Body of pancreas (tissue), 4 donors: ENCODE results near the gene MPV17L2. TPM values are rescaled to one million over a fixed set of nuclear protein-coding genes. Genes with fewer than 3 reads are reported as not detected.

Experiments used
- ATAC-seq: fragments of 150-250 bp; one replicate; pipeline ENCODE4 v1.9.1; 2016
- DNase-seq, 4 donors: peaks; one replicate each; pipeline ENCODE4 v3.0.0-alpha.2; 2019
- H3K27ac ChIP-seq, 4 donors: fragments of 200-600 bp; sonication (generic); 1 replicate in 3 of 4; 2 replicates in 1 of 4; pipeline versions ENCODE4 v1.5.1 to v1.6.1; 2016 to 2019; ENCODE audit warnings: mild to moderate bottlenecking in 1 of 4, mixed read lengths in 1 of 4, moderate library complexity in 1 of 4
- H3K27me3 ChIP-seq, 2 donors: fragments of 200-600 bp; sonication (generic); one replicate each; pipeline ENCODE4 v1.6.0; 2016; ENCODE audit warnings: mild to moderate bottlenecking in 1 of 2
- H3K36me3 ChIP-seq, 2 donors: fragments of 200-600 bp; sonication (generic); replicated peaks in 1 of 2; 2 replicates each; pipeline ENCODE4 v1.5.1; 2016; ENCODE audit warnings: low read depth in 2 of 2; ENCODE audit not compliant: insufficient read depth in 1 of 2
- H3K4me1 ChIP-seq: fragments of 200-600 bp; sonication (generic); one replicate; pipeline ENCODE4 v1.6.0; 2016
- H3K4me3 ChIP-seq, 2 donors: fragments of 200-600 bp; sonication (generic); 1 replicate in 1 of 2; 2 replicates in 1 of 2; pipeline ENCODE4 v1.5.1; 2016 to 2019
- H3K9me3 ChIP-seq, 3 donors: fragments of 200-600 bp; sonication (generic); 1 replicate in 2 of 3; 2 replicates in 1 of 3; pipeline ENCODE4 v1.5.1; 2016
- CTCF ChIP-seq, 7 experiments: fragments of 450-650 bp in 4 of 7; fragments of 200-600 bp in 3 of 7; sonication (generic) in 3 of 7; IDR thresholded peaks; one replicate each; pipeline ENCODE4 v1.5.1; 2016 to 2019; ENCODE audit warnings: antibody characterized with exemption in 7 of 7
- POLR2A ChIP-seq, 3 donors: fragments of 450-650 bp; IDR thresholded peaks; one replicate each; pipeline ENCODE4 v1.6.1; 2016; ENCODE audit warnings: antibody characterized with exemption in 3 of 3, mild to moderate bottlenecking in 2 of 3
- WGBS, 2 donors: methylation state at CpG; one replicate each; pipeline ENCODE4 v1.1.5; 2017; 5-methylcytosine and 5-hydroxymethylcytosine counted together
- intact Hi-C: fragments of 100-400 bp; cut with DNase I; formaldehyde crosslinking; loops from one replicate; pipeline ENCODE4 v1.15.1; 2023
- total RNA-seq, 2 donors: library from RNA; depleted of rRNA; stranded (reverse); fragments of >200 nt; gene quantifications; one replicate each; pipeline ENCODE4 v1.1.0, GENCODE V29; 2016

MPV17L2 gene
- total RNA-seq, 2 donors from 2014 or later, result 3.4 to 5.6 TPM

GRCh38 chr19:18183529-18183928 is 9.5 kb upstream of the MPV17L2 start:
- no peaks in the 10 kb centered on the region for H3K27me3 ChIP-seq
- no peaks in the 10 kb centered on the region for H3K36me3 ChIP-seq
- H3K4me3 ChIP-seq, result no peak overlapping the region
- DNase-seq (no peak), ATAC-seq (no peak)
- H3K4me1 ChIP-seq, result no peaks in the 10 kb centered on the region
- H3K9me3 ChIP-seq, result no peaks in the 10 kb centered on the region
- no peak overlapping the region for H3K27ac ChIP-seq
- intact Hi-C loops, result no loop called here
- TF ChIP-seq POLR2A (IDR thresholded peaks at IDR 0.05), result no peak
- TF ChIP-seq CTCF (IDR thresholded peaks at IDR 0.05), result no peak

GRCh38 chr19:18185538-18185937 is 7.5 kb upstream of the MPV17L2 start:
- 66 to 75% methylated on average over 6 of the region's 6 CpGs for WGBS, 2 donors
- H3K27me3 ChIP-seq, result no peaks in the 10 kb centered on the region
- no peaks in the 10 kb centered on the region for H3K36me3 ChIP-seq
- ATAC-seq (no peak), DNase-seq (no peak)
- H3K27ac ChIP-seq, result no peak overlapping the region
- H3K4me3 ChIP-seq, result no peak overlapping the region
- no peaks in the 10 kb centered on the region for H3K4me1 ChIP-seq
- H3K9me3 ChIP-seq, result no peaks in the 10 kb centered on the region
- intact Hi-C loops, result no loop called here
- TF ChIP-seq CTCF (IDR thresholded peaks at IDR 0.05) (no peak), POLR2A (IDR thresholded peaks at IDR 0.05) (no peak)

- intact Hi-C loops, result no loop called here
- DNase-seq, result no peak
- ATAC-seq, result no peak
- H3K4me3 ChIP-seq, result no peak overlapping the region
- 84 to 85% methylated on average over 4 of the region's 4 CpGs for WGBS, 2 donors
- TF ChIP-seq POLR2A (IDR thresholded peaks at IDR 0.05) (no peak), CTCF (IDR thresholded peaks at IDR 0.05) (no peak)
- H3K36me3 ChIP-seq, result no peaks in the 10 kb centered on the region
- peaks cover 15% of the 10 kb centered on the region for H3K4me1 ChIP-seq
- no peaks in the 10 kb centered on the region for H3K27me3 ChIP-seq
- H3K27ac ChIP-seq, result no peak overlapping the region
- H3K9me3 ChIP-seq, result no peaks in the 10 kb centered on the region
Observed at GRCh38 chr19:18190278-18190677, 2.7 kb upstream of the MPV17L2 start.

- intact Hi-C loops, result no loop called here
- no peak for DNase-seq
- H3K36me3 ChIP-seq, result no peaks in the 10 kb centered on the region
- peak overlapping the region; percentile 76 to 97 (median 92) for H3K27ac ChIP-seq
- H3K4me1 ChIP-seq, result peaks cover 15% of the 10 kb centered on the region
- 65 to 68% methylated on average over 5 of the region's 5 CpGs for WGBS, 2 donors
- H3K4me3 ChIP-seq, result peak overlapping the region in 1 of 2 donors; percentile 13
- H3K27me3 ChIP-seq, result no peaks in the 10 kb centered on the region
- TF ChIP-seq POLR2A (IDR thresholded peaks at IDR 0.05) (no peak), CTCF (IDR thresholded peaks at IDR 0.05) (no peak)
- no peaks in the 10 kb centered on the region for H3K9me3 ChIP-seq
- ATAC-seq, result no peak
Observed at GRCh38 chr19:18191640-18192062, 1.4 kb upstream of the MPV17L2 start.

GRCh38 chr19:18193388-18194180 is 566 bp downstream of the MPV17L2 start:
- H3K4me1 ChIP-seq, result peaks cover 15% of the 10 kb centered on the region
- DNase-seq (no peak), ATAC-seq (no peak)
- WGBS, 2 donors, result 2 to 20% methylated on average over 1 to 44 of the region's 46 CpGs
- H3K27ac ChIP-seq, result peak overlapping the region; percentile 53 to 86 (median 71)
- intact Hi-C loops, result no loop called here
- TF ChIP-seq CTCF (IDR thresholded peaks at IDR 0.05) (peak in 1 of 7 experiments; percentile 8), POLR2A (IDR thresholded peaks at IDR 0.05) (no peak)
- no peaks in the 10 kb centered on the region for H3K27me3 ChIP-seq
- H3K9me3 ChIP-seq, result no peaks in the 10 kb centered on the region
- H3K36me3 ChIP-seq, result no peaks in the 10 kb centered on the region
- peak overlapping the region; percentile 55 to 56 for H3K4me3 ChIP-seq
